Measurements from ENCODE around the gene MAGEB1. TPM values are rescaled to one million over a fixed set of nuclear protein-coding genes. Genes with fewer than 3 reads are reported as not detected.

MAGEB1 gene
- total and polyA plus RNA-seq, 2 donors (not counting 1 experiment from before 2014, with no cell fraction given) = not detected

- Histone ChIP-seq H3K79me2 (ENCODE audit: control insufficient read depth, insufficient read depth, low read length) (no peaks in the 10 kb centered on the region), H3K27me3 (ENCODE audit: control insufficient read depth, insufficient read depth, low read length) (no peaks in the 10 kb centered on the region), H3K4me3 (replicated peaks in 1 of 4; ENCODE audit: control extremely low read depth in 1 of 4, insufficient read depth in 1 of 4, low read depth in 3 of 4, low read length in 4 of 4) (no peak overlapping the region), H3K4me2 (ENCODE audit: extremely low read depth, insufficient read depth, low read length) (no peak overlapping the region), H3K27ac (ENCODE audit: insufficient read depth, low read length) (no peak overlapping the region), H3K9me3 (ENCODE audit: control insufficient read depth, insufficient read depth, low read depth, low read length) (no peaks in the 10 kb centered on the region), H4K20me1 (ENCODE audit: control insufficient read depth, extremely low read depth, insufficient read depth, low read length) (no peaks in the 10 kb centered on the region), H3K9ac (ENCODE audit: insufficient read depth, low read length) (no peak overlapping the region), H3K4me1 (ENCODE audit: control insufficient read depth, extremely low read depth, insufficient read depth, low read length) (peaks cover 2% of the 10 kb centered on the region), H3K36me3 (ENCODE audit: control insufficient read depth, insufficient read depth, low read length) (no peaks in the 10 kb centered on the region), H2AFZ (ENCODE audit: low read length) (no peak overlapping the region)
- TF ChIP-seq, protein P1, sequence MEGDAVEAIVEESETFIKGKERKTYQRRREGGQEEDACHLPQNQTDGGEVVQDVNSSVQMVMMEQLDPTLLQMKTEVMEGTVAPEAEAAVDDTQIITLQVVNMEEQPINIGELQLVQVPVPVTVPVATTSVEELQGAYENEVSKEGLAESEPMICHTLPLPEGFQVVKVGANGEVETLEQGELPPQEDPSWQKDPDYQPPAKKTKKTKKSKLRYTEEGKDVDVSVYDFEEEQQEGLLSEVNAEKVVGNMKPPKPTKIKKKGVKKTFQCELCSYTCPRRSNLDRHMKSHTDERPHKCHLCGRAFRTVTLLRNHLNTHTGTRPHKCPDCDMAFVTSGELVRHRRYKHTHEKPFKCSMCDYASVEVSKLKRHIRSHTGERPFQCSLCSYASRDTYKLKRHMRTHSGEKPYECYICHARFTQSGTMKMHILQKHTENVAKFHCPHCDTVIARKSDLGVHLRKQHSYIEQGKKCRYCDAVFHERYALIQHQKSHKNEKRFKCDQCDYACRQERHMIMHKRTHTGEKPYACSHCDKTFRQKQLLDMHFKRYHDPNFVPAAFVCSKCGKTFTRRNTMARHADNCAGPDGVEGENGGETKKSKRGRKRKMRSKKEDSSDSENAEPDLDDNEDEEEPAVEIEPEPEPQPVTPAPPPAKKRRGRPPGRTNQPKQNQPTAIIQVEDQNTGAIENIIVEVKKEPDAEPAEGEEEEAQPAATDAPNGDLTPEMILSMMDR (conservative IDR thresholded peaks at IDR 0.05 in 1 of 2, IDR thresholded peaks at IDR 0.05 in 1 of 2; ENCODE audit: low read depth in 1 of 2, low read length in 2 of 2) = no peak
- no peak for TF ChIP-seq EZH2 (IDR thresholded peaks at IDR 0.05; ENCODE audit: low read length, missing control alignments)
- no peak for DNase-seq (ENCODE audit: low read depth in 2 of 2)
These were observed 33.5 kb downstream of the MAGEB1 start for GRCh38 chrX:30280428-30280827.

DNA sequence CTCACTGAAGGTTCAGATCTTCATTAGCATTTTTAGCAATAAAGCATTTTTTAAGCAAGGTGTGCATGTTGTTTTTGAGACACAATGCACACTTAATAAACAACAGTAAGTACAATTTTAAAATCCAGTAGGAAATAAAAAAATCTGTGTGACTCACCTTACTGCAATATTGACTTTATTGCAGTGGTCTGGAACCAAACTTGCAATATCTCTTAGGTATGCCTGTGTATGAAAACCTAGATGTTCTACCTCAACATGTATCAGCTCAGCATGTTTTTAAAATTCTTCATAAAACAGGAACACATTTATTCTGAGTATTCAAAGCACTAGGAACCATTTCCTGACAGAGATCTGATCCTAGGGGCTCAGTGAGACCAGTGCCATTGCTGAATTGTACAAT is 35.6 kb downstream of the MAGEB1 start:
- no peaks in the 10 kb centered on the region for H3K36me3 ChIP-seq (ENCODE audit: control insufficient read depth, insufficient read depth, low read length)
- H3K4me1 ChIP-seq (ENCODE audit: control insufficient read depth, extremely low read depth, insufficient read depth, low read length) = peaks cover 2% of the 10 kb centered on the region
- no peaks in the 10 kb centered on the region for H3K27me3 ChIP-seq (ENCODE audit: control insufficient read depth, insufficient read depth, low read length)
- TF ChIP-seq EZH2 (IDR thresholded peaks at IDR 0.05; ENCODE audit: low read length, missing control alignments) = no peak
- TF ChIP-seq, protein P1 (conservative IDR thresholded peaks at IDR 0.05 in 1 of 2, IDR thresholded peaks at IDR 0.05 in 1 of 2; ENCODE audit: low read depth in 1 of 2, low read length in 2 of 2) = no peak
- H3K4me3 ChIP-seq (replicated peaks in 1 of 4; ENCODE audit: control extremely low read depth in 1 of 4, insufficient read depth in 1 of 4, low read depth in 3 of 4, low read length in 4 of 4) = no peak overlapping the region
- H3K9me3 ChIP-seq (ENCODE audit: control insufficient read depth, insufficient read depth, low read depth, low read length) = no peaks in the 10 kb centered on the region
- no peak overlapping the region for H3K4me2 ChIP-seq (ENCODE audit: extremely low read depth, insufficient read depth, low read length)
- H3K9ac ChIP-seq (ENCODE audit: insufficient read depth, low read length) = no peak overlapping the region
- H3K27ac ChIP-seq (ENCODE audit: insufficient read depth, low read length) = peak overlapping the region; percentile 92
- no peak overlapping the region for H2AFZ ChIP-seq (ENCODE audit: low read length)
- no peaks in the 10 kb centered on the region for H4K20me1 ChIP-seq (ENCODE audit: control insufficient read depth, extremely low read depth, insufficient read depth, low read length)
- DNase-seq (ENCODE audit: low read depth in 2 of 2) = peak in 1 of 2 donors; percentile 25
- no peaks in the 10 kb centered on the region for H3K79me2 ChIP-seq (ENCODE audit: control insufficient read depth, insufficient read depth, low read length)

- Histone ChIP-seq H3K27me3 (ENCODE audit: control insufficient read depth, insufficient read depth, low read length) (no peaks in the 10 kb centered on the region), H2AFZ (ENCODE audit: low read length) (no peak overlapping the region), H3K4me2 (ENCODE audit: extremely low read depth, insufficient read depth, low read length) (no peak overlapping the region), H3K9ac (ENCODE audit: insufficient read depth, low read length) (peak overlapping the region; percentile 42), H3K27ac (ENCODE audit: insufficient read depth, low read length) (peak overlapping the region; percentile 92), H3K4me1 (ENCODE audit: control insufficient read depth, extremely low read depth, insufficient read depth, low read length) (peaks cover 2% of the 10 kb centered on the region), H3K36me3 (ENCODE audit: control insufficient read depth, insufficient read depth, low read length) (no peaks in the 10 kb centered on the region), H3K79me2 (ENCODE audit: control insufficient read depth, insufficient read depth, low read length) (no peaks in the 10 kb centered on the region), H3K4me3 (replicated peaks in 1 of 4; ENCODE audit: control extremely low read depth in 1 of 4, insufficient read depth in 1 of 4, low read depth in 3 of 4, low read length in 4 of 4) (no peak overlapping the region), H3K9me3 (ENCODE audit: control insufficient read depth, insufficient read depth, low read depth, low read length) (no peaks in the 10 kb centered on the region), H4K20me1 (ENCODE audit: control insufficient read depth, extremely low read depth, insufficient read depth, low read length) (no peaks in the 10 kb centered on the region)
- TF ChIP-seq EZH2 (IDR thresholded peaks at IDR 0.05; ENCODE audit: low read length, missing control alignments) = no peak
- TF ChIP-seq, protein P1 (conservative IDR thresholded peaks at IDR 0.05 in 1 of 2, IDR thresholded peaks at IDR 0.05 in 1 of 2; ENCODE audit: low read depth in 1 of 2, low read length in 2 of 2) = no peak
- DNase-seq (ENCODE audit: low read depth in 2 of 2) = peak; percentile 91
These were observed 36.7 kb downstream of the MAGEB1 start for GRCh38 chrX:30283456-30284200.

Measured in fibroblast of lung (primary cell).